Neural progenitor cell (in vitro differentiated cells): ENCODE measurements around the gene TFCP2L1.

Experiments
- CTCF ChIP-seq: fragments of 200-600 bp; sonication (generic); IDR thresholded peaks from 2 replicates; pipeline ENCODE4 v1.5.1; 2017; ENCODE audit warnings: antibody characterized with exemption, mild to moderate bottlenecking
- EZH2 ChIP-seq: fragments of 200-600 bp; sonication (generic); IDR thresholded peaks from 2 replicates; pipeline ENCODE4 v1.6.1; 2017; ENCODE audit warnings: antibody characterized with exemption, mild to moderate bottlenecking, moderate library complexity
- EZH2phosphoT487 ChIP-seq: fragments of 200-600 bp; sonication (generic); IDR thresholded peaks from 2 replicates; pipeline ENCODE4 v1.6.1; 2017; ENCODE audit warnings: antibody characterized with exemption

- no peak for TF ChIP-seq CTCF
- no peak for TF ChIP-seq EZH2
- TF ChIP-seq EZH2phosphoT487: no peak
Measured at GRCh38 chr2:121289271-121289670, 4.3 kb upstream of the TFCP2L1 start.
